Fibroblast of pulmonary artery (primary cell): Measurements from ENCODE around the gene CCDC187.

ENCODE experiments used
- DNase-seq: peaks from one replicate; pipeline ENCODE4 v3.0.0-alpha.2; 2010; ENCODE audit warnings: low read depth
- H3K4me3 ChIP-seq: replicated peaks from 2 replicates; pipeline ENCODE4 v1.5.1; 2011; ENCODE audit warnings: low read depth, mild to moderate bottlenecking, control low read depth, low read length, moderate library complexity
- TF ChIP-seq, protein P1 (sequence below): IDR thresholded peaks from 2 replicates; pipeline ENCODE4 v1.5.1; 2011; ENCODE audit warnings: mild to moderate bottlenecking, control low read depth, low read length, inconsistent platforms; ENCODE audit errors: missing control alignments

CCDC187 gene

DNA sequence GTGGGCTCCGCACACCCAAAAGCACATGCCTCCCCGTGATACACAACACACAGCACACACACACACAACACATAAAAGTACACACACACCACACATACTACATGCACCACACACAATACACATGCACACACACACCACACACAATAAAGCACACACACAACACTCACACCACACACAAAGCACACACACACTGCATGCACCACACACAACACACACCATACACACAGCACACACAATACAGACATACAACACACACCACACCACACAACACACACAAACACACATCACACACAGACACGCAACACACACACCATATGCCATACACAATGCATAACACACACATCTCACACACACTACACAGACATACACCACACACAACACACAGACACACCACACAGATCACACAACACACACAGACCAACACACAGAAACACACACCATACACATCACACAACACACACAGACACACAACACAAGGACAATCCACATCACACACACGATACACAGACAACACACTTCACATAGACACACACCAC is 3.4 kb upstream of the CCDC187 start:
- no peak for DNase-seq
- H3K4me3 ChIP-seq: no peak overlapping the region
- TF ChIP-seq, protein P1, sequence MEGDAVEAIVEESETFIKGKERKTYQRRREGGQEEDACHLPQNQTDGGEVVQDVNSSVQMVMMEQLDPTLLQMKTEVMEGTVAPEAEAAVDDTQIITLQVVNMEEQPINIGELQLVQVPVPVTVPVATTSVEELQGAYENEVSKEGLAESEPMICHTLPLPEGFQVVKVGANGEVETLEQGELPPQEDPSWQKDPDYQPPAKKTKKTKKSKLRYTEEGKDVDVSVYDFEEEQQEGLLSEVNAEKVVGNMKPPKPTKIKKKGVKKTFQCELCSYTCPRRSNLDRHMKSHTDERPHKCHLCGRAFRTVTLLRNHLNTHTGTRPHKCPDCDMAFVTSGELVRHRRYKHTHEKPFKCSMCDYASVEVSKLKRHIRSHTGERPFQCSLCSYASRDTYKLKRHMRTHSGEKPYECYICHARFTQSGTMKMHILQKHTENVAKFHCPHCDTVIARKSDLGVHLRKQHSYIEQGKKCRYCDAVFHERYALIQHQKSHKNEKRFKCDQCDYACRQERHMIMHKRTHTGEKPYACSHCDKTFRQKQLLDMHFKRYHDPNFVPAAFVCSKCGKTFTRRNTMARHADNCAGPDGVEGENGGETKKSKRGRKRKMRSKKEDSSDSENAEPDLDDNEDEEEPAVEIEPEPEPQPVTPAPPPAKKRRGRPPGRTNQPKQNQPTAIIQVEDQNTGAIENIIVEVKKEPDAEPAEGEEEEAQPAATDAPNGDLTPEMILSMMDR: no peak

DNA sequence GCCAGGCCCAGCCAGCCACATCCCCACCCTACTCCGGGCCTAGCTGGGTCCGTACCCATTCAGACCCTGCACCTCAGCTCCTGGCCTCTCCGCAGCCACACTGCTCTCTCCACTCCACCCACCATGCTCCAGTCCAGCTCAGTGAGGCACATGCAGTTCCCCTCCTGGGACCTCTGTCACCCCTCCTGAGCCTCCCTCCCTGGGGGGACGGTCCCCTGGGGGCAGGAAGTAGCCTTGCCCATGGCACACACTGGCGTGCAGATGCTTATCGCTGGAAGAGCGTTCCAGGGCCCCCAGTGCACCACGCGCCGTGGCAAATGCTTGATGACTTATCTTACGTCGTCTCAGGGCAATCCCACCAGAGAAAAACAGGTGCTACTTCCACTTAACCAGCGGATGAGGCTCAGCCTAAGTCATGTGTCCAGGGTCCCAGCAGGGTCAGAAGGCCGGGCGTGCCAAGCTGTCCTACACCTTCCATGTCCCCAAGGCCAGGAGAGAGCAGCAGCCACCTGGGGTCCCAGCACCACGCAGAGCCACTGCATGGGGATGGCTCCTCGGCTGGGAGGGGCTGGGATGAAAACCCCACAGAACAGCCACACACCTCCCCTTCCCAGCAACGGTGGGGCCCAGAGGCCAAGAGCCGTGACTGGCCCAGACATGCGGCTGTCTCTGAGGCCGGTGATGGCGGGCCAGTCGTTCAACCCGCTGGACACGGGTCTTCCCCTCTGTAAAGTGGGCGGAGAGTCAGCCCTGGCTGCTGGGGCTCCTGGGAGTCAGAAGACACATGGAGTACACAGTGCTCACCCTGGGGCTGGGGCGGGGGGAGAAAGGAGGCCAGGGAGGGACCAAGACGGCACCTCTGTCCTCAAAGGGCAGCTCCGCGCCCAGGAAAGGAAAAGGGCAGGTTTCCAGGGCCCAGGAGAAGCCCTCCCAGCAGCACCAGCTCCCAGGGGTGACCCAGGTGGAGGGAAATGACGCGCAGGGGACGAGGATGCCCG is 2.6 kb upstream of the CCDC187 start:
- TF ChIP-seq, protein P1: no peak
- no peak for DNase-seq
- no peak overlapping the region for H3K4me3 ChIP-seq

DNA sequence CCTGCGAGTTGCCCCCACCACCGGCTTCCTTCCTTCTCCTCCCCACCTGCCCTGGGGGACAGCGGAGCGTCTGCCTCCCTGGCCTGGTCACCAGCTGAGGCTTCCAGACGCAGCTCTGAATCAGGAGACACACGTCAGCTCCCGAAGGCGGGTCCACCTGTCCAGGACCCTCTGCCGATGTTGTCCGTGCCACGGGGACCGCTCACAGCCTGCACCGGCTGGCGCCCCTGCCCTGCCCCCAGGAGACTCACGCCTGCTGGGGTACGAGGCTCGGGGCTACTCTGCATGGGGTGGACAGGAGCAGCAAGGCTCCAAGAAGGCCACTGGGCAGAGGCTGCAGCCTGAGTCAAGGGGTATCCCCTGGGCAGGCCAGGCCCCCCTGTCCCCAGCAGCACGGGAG is 1.9 kb upstream of the CCDC187 start:
- TF ChIP-seq, protein P1: no peak
- H3K4me3 ChIP-seq: no peak overlapping the region
- no peak for DNase-seq

DNA sequence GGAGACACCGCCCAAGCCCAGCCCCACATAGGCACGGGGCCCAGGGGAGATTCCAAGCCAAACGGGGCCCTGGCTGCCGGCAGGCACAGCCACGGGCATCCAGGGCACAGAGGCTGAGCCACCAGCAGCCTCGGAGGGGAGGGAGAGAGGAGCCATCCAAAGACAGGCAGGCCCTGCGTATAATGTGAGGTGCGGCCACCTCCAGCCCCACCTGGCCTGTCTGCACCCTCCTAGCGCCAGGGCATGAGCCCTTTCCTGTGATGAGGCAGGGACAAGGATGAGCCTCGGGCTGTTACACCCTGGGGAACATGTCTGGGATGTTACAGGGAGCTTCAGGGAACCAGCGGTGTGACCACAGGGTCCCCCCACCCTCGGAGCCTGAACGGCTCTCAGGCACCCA is 1.1 kb upstream of the CCDC187 start:
- H3K4me3 ChIP-seq: no peak overlapping the region
- DNase-seq: no peak
- TF ChIP-seq, protein P1: no peak

DNA sequence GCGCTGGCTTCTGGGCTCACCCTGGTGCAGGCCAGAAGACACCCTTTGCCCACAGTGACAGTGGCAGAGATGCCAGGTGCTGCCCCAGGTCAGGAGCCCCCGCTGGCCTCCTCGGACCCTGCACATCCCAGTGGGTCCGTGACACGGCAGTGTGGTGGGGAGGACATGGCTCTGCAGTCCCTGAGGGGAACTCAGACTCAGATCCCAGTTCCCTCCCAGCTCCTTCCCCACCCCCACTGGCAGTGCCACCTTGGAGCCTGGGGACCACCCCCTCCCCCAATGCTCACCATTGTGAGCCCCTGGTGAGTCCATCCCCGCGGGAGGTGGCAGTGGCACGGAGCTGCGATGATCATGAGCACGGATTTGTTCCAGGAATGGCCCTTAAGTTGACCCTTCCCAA is 562 bp upstream of the CCDC187 start:
- H3K4me3 ChIP-seq: no peak overlapping the region
- no peak for DNase-seq
- TF ChIP-seq, protein P1: no peak

DNA sequence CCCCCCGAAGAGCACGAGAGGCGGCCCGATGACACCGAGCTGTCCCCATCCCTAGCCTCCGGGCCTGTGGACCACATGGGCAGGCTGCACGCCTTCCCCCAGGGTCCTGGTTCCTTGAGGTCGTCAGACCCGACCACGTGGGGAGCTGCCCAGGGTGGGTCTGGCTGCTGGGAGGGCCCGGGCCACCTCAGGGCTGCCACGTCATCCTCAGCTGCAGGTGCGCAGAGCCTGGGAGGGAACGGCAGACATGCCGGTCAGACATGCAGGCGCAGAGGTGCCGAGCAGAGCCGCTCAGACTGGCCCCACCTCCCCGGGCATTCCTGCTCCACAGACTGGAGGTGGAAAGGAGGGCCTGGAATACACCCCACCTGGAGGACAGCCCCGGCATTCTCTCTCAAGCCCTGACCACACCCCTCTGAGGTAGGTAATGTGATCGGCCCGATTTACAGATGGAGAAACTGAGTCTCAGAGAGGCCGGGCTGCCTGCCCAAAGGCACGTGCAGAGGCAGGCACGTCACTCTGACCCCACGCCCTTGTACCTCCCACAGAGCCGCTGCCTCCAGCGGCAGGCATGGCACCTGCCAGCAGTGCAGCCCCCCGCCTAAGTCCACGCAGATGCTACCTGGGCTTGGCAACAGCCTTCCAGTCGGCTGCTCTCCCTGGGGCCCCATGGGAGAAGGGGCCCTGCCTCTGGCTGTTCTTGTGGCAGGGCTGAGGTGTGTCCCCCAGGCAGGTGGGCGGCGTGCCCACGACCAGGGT is 649 bp downstream of the CCDC187 start:
- TF ChIP-seq, protein P1: no peak
- no peak overlapping the region for H3K4me3 ChIP-seq
- DNase-seq: no peak
